ENCODE measurements around the gene ARID5A. TPM values are rescaled to one million over a fixed set of nuclear protein-coding genes. Genes with fewer than 3 reads are reported as not detected.

Gene ARID5A
- total RNA-seq, 3 donors from 2014 or later = 18.9 to 132 (median 56.4) TPM

- intact Hi-C loops (cut with DNase I; ENCODE audit: low total_unique reads) = no loop called here
Measured at GRCh38 chr2:96577501-96577900, 40.9 kb downstream of the ARID5A start.

GRCh38 chr2:96578731-96579130 is 42.2 kb downstream of the ARID5A start:
- Histone ChIP-seq H3K4me3 (no peak overlapping the region), H3K27me3 (no peaks in the 10 kb centered on the region), H3K4me1 (no peaks in the 10 kb centered on the region), H3K36me3 (no peaks in the 10 kb centered on the region), H3K9me3 (no peaks in the 10 kb centered on the region), H3K27ac (no peak overlapping the region)
- DNase-seq (ENCODE audit: low spot score in 2 of 2) = no peak
- intact Hi-C loops (cut with DNase I; ENCODE audit: low total_unique reads) = no loop called here
- TF ChIP-seq POLR2A (IDR thresholded peaks at IDR 0.05) (no peak), POLR2AphosphoS5 (IDR thresholded peaks at IDR 0.05) (no peak), CTCF (IDR thresholded peaks at IDR 0.05) (no peak)

More at GRCh38 chr2:96577501-96577900, 40.9 kb downstream of the ARID5A start:
- no peak for TF ChIP-seq POLR2A (IDR thresholded peaks at IDR 0.05)
- no peak for TF ChIP-seq CTCF (IDR thresholded peaks at IDR 0.05)
- TF ChIP-seq POLR2AphosphoS5 (IDR thresholded peaks at IDR 0.05) = no peak
- Histone ChIP-seq H3K36me3 (no peaks in the 10 kb centered on the region), H3K4me1 (no peaks in the 10 kb centered on the region), H3K4me3 (no peak overlapping the region), H3K27me3 (no peaks in the 10 kb centered on the region), H3K9me3 (no peaks in the 10 kb centered on the region), H3K27ac (no peak overlapping the region)
- DNase-seq (ENCODE audit: low spot score in 2 of 2) = no peak

GRCh38 chr2:96579422-96579821 is 42.9 kb downstream of the ARID5A start:
- Histone ChIP-seq H3K27ac (no peak overlapping the region), H3K36me3 (no peaks in the 10 kb centered on the region), H3K27me3 (no peaks in the 10 kb centered on the region), H3K4me1 (no peaks in the 10 kb centered on the region), H3K9me3 (no peaks in the 10 kb centered on the region), H3K4me3 (no peak overlapping the region)
- no peak for DNase-seq (ENCODE audit: low spot score in 2 of 2)
- intact Hi-C loops (cut with DNase I; ENCODE audit: low total_unique reads) = no loop called here
- TF ChIP-seq POLR2A (IDR thresholded peaks at IDR 0.05) (no peak), POLR2AphosphoS5 (IDR thresholded peaks at IDR 0.05) (no peak)

- Histone ChIP-seq H3K27ac (no peak overlapping the region), H3K4me1 (no peaks in the 10 kb centered on the region), H3K4me3 (no peak overlapping the region), H3K27me3 (no peaks in the 10 kb centered on the region), H3K36me3 (no peaks in the 10 kb centered on the region), H3K9me3 (no peaks in the 10 kb centered on the region)
- no peak for DNase-seq (ENCODE audit: low spot score in 2 of 2)
- TF ChIP-seq POLR2A (IDR thresholded peaks at IDR 0.05) (no peak), POLR2AphosphoS5 (IDR thresholded peaks at IDR 0.05) (no peak), CTCF (IDR thresholded peaks at IDR 0.05) (no peak)
- intact Hi-C loops (cut with DNase I; ENCODE audit: low total_unique reads) = no loop called here
Measured at GRCh38 chr2:96580771-96581170, 44.2 kb downstream of the ARID5A start.

GRCh38 chr2:96584017-96584416 is 47.5 kb downstream of the ARID5A start:
- Histone ChIP-seq H3K27ac (no peak overlapping the region), H3K4me1 (no peaks in the 10 kb centered on the region), H3K27me3 (no peaks in the 10 kb centered on the region), H3K9me3 (no peaks in the 10 kb centered on the region), H3K36me3 (no peaks in the 10 kb centered on the region), H3K4me3 (no peak overlapping the region)
- DNase-seq (ENCODE audit: low spot score in 2 of 2) = no peak
- TF ChIP-seq POLR2A (IDR thresholded peaks at IDR 0.05) = no peak
- no peak for TF ChIP-seq POLR2AphosphoS5 (IDR thresholded peaks at IDR 0.05)
- no peak for TF ChIP-seq CTCF (IDR thresholded peaks at IDR 0.05)
- intact Hi-C loops (cut with DNase I; ENCODE audit: low total_unique reads) = no loop called here

- Histone ChIP-seq H3K36me3 (no peaks in the 10 kb centered on the region), H3K27me3 (no peaks in the 10 kb centered on the region), H3K4me1 (no peaks in the 10 kb centered on the region), H3K27ac (no peak overlapping the region), H3K4me3 (no peak overlapping the region), H3K9me3 (no peaks in the 10 kb centered on the region)
- TF ChIP-seq POLR2AphosphoS5 (IDR thresholded peaks at IDR 0.05) = no peak
- no peak for TF ChIP-seq CTCF (IDR thresholded peaks at IDR 0.05)
- no peak for TF ChIP-seq POLR2A (IDR thresholded peaks at IDR 0.05)
- intact Hi-C loops (cut with DNase I; ENCODE audit: low total_unique reads) = loop anchor here (1.0 kb wide), 1 partner anchor 14 kb away; no protein-coding TSS in a partner anchor
- DNase-seq (ENCODE audit: low spot score in 2 of 2) = no peak
Measured at GRCh38 chr2:96587843-96588242, 51.3 kb downstream of the ARID5A start.
